Hepatocyte (in vitro differentiated cells): ENCODE results near the gene SPACA1. TPM values are rescaled to one million over a fixed set of nuclear protein-coding genes. Genes with fewer than 3 reads are reported as not detected.
A peak's percentile ranks its signal among the peaks of the same experiment; 100 is the strongest.

ENCODE experiments used
- DNase-seq: peaks from one replicate; pipeline ENCODE4 v3.0.0-alpha.2; 2016; ENCODE audit warnings: low spot score
- H2AFZ ChIP-seq: fragments of 200-600 bp; sonication (generic); 2 replicates; pipeline ENCODE4 v1.6.0; 2016; ENCODE audit warnings: antibody characterized with exemption, mild to moderate bottlenecking
- H3K27ac ChIP-seq: fragments of 200-600 bp; sonication (generic); 2 replicates; pipeline ENCODE4 v1.5.1; 2016; ENCODE audit warnings: mild to moderate bottlenecking
- H3K27me3 ChIP-seq: fragments of 200-600 bp; sonication (generic); 2 replicates; pipeline ENCODE4 v1.6.1; 2016
- H3K36me3 ChIP-seq: fragments of 200-600 bp; sonication (generic); replicated peaks from 2 replicates; pipeline ENCODE4 v1.5.1; 2016; ENCODE audit warnings: low read depth; ENCODE audit not compliant: insufficient read depth
- H3K4me1 ChIP-seq: fragments of 200-600 bp; sonication (generic); 2 replicates; pipeline ENCODE4 v1.5.1; 2016; ENCODE audit warnings: mild to moderate bottlenecking, moderate library complexity; ENCODE audit not compliant: insufficient read depth
- H3K4me2 ChIP-seq: fragments of 200-600 bp; sonication (generic); 2 replicates; pipeline ENCODE4 v1.6.0; 2016
- H3K4me3 ChIP-seq: fragments of 200-600 bp; sonication (generic); 2 replicates; pipeline ENCODE4 v1.5.1; 2016; ENCODE audit warnings: mild to moderate bottlenecking
- H3K79me2 ChIP-seq: fragments of 200-600 bp; sonication (generic); 2 replicates; pipeline ENCODE4 v1.6.0; 2017; ENCODE audit warnings: mild to moderate bottlenecking
- H3K9me2 ChIP-seq: fragments of 200-600 bp; sonication (generic); replicated peaks from 2 replicates; pipeline ENCODE4 v1.6.0; 2017; ENCODE audit warnings: mild to moderate bottlenecking; ENCODE audit not compliant: insufficient read depth
- H3K9me3 ChIP-seq: fragments of 200-600 bp; sonication (generic); 2 replicates; pipeline ENCODE4 v1.5.1; 2016; ENCODE audit warnings: low read depth, mild to moderate bottlenecking
- H4K20me1 ChIP-seq: fragments of 200-600 bp; sonication (generic); 2 replicates; pipeline ENCODE4 v1.6.0; 2016; ENCODE audit warnings: mild to moderate bottlenecking; ENCODE audit not compliant: insufficient read depth, poor library complexity, severe bottlenecking
- EZH2 ChIP-seq: fragments of 200-600 bp; sonication (generic); IDR thresholded peaks from 2 replicates; pipeline ENCODE4 v1.6.1; 2016; ENCODE audit warnings: antibody characterized with exemption, mild to moderate bottlenecking, borderline replicate concordance
- EZH2phosphoT487 ChIP-seq: fragments of 200-600 bp; sonication (generic); IDR thresholded peaks from one replicate; pipeline ENCODE4 v1.6.1; 2018; ENCODE audit warnings: antibody characterized with exemption, mild to moderate bottlenecking, low read depth, moderate library complexity; ENCODE audit not compliant: unreplicated experiment, severe bottlenecking
- WGBS: methylation state at CpG from one replicate; pipeline ENCODE4 v1.1.6; 2016; ENCODE audit warnings: low lambda C conversion rate; ENCODE audit errors: missing lambda C conversion rate; 5-methylcytosine and 5-hydroxymethylcytosine counted together
- polyA plus RNA-seq: library from polyadenylated mRNA; unstranded; fragments of >200 nt; fragmentation: Nextera tagmentation; extraction: Ambion mirVana; gene quantifications from 2 replicates; pipeline ENCODE4 v1.2.1, GENCODE V29; 2016
- total RNA-seq: library from RNA; depleted of rRNA; stranded (reverse); fragments of >200 nt; gene quantifications from 2 replicates; pipeline ENCODE4 v1.2.3, GENCODE V29; 2014
- TF ChIP-seq, protein P1 (sequence below): fragments of 200-600 bp; sonication (generic); IDR thresholded peaks from 2 replicates; pipeline ENCODE4 v1.5.1; 2016; ENCODE audit warnings: antibody characterized with exemption, mild to moderate bottlenecking; ENCODE audit not compliant: poor library complexity

The SPACA1 gene
- total and polyA plus RNA-seq, 2 experiments from 2014 or later: not detected

DNA sequence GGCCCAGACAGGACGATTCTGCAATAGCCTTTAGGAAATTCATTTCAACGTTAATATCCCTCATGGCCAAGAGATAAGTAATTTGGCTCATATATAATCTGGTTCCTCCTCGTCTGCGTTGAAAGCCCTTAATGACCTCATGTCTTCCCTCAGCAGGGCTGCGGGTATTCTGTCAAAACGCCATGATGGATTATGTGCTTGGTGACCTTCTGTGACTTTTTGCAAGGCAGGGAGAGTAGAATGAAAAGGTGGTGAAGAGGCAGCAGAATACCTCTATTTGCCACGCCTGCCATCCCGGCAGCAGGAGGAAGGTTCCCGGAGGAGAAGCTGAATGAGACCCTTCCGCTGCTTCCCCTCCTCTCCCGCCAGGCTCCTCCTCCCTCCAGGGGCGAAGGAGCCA is 41.1 kb upstream of the SPACA1 start:
- Histone ChIP-seq H3K9me2 (no peaks in the 10 kb centered on the region), H3K79me2 (no peaks in the 10 kb centered on the region), H4K20me1 (no peaks in the 10 kb centered on the region), H3K36me3 (no peaks in the 10 kb centered on the region), H3K27me3 (no peaks in the 10 kb centered on the region), H3K9me3 (no peaks in the 10 kb centered on the region), H3K27ac (no peak overlapping the region), H3K4me3 (no peak overlapping the region), H3K4me2 (no peak overlapping the region), H2AFZ (no peak overlapping the region), H3K4me1 (no peaks in the 10 kb centered on the region)
- DNase-seq: no peak
- WGBS: 71% methylated on average over 12 of the region's 12 CpGs
- TF ChIP-seq, protein P1, sequence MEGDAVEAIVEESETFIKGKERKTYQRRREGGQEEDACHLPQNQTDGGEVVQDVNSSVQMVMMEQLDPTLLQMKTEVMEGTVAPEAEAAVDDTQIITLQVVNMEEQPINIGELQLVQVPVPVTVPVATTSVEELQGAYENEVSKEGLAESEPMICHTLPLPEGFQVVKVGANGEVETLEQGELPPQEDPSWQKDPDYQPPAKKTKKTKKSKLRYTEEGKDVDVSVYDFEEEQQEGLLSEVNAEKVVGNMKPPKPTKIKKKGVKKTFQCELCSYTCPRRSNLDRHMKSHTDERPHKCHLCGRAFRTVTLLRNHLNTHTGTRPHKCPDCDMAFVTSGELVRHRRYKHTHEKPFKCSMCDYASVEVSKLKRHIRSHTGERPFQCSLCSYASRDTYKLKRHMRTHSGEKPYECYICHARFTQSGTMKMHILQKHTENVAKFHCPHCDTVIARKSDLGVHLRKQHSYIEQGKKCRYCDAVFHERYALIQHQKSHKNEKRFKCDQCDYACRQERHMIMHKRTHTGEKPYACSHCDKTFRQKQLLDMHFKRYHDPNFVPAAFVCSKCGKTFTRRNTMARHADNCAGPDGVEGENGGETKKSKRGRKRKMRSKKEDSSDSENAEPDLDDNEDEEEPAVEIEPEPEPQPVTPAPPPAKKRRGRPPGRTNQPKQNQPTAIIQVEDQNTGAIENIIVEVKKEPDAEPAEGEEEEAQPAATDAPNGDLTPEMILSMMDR: no peak
- TF ChIP-seq EZH2phosphoT487 (no peak), EZH2 (no peak)

- Histone ChIP-seq H3K9me2 (no peaks in the 10 kb centered on the region), H3K4me3 (no peak overlapping the region), H3K4me2 (peak overlapping the region; percentile 53), H3K9me3 (no peaks in the 10 kb centered on the region), H3K36me3 (no peaks in the 10 kb centered on the region), H2AFZ (peak overlapping the region; percentile 20), H3K4me1 (no peaks in the 10 kb centered on the region), H3K27ac (peak overlapping the region; percentile 50), H4K20me1 (no peaks in the 10 kb centered on the region), H3K27me3 (no peaks in the 10 kb centered on the region), H3K79me2 (no peaks in the 10 kb centered on the region)
- no peak for DNase-seq
- 62% methylated on average over 4 of the region's 4 CpGs for WGBS
- no peak for TF ChIP-seq EZH2phosphoT487
- TF ChIP-seq, protein P1: no peak
- TF ChIP-seq EZH2: no peak
Measured at GRCh38 chr6:88008411-88008810, 39.2 kb upstream of the SPACA1 start.

GRCh38 chr6:88008831-88009231 is 38.8 kb upstream of the SPACA1 start:
- DNase-seq: no peak
- Histone ChIP-seq H3K9me2 (no peaks in the 10 kb centered on the region), H3K27me3 (no peaks in the 10 kb centered on the region), H3K9me3 (no peaks in the 10 kb centered on the region), H3K4me1 (no peaks in the 10 kb centered on the region), H4K20me1 (no peaks in the 10 kb centered on the region), H3K4me2 (peak overlapping the region; percentile 53), H3K36me3 (no peaks in the 10 kb centered on the region), H3K27ac (no peak overlapping the region), H3K79me2 (no peaks in the 10 kb centered on the region), H3K4me3 (no peak overlapping the region), H2AFZ (peak overlapping the region; percentile 20)
- TF ChIP-seq EZH2phosphoT487: no peak
- TF ChIP-seq, protein P1: no peak
- TF ChIP-seq EZH2: no peak
- WGBS: 35% methylated on average over 2 of the region's 2 CpGs

DNA sequence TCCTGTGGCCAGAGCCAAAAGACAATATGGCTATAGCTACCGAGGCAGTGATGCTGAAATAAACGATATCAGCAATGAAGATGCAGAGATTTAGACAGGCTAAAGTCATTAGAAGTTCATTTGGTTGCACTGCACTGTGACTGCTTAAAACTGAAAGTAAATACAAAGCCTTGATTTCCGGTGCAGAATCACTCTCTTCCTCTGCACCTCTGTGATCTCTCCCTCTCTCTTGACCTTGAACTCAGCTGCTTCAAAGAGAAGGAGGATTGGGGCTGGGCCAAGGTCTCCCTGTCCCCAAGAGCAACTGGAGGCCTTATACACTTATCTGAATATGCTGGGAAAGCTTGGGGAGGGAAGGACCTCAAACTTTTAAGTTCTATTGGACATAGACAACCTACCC is 34.6 kb upstream of the SPACA1 start:
- no peak for DNase-seq
- no peak overlapping the region for H2AFZ ChIP-seq
- H3K4me2 ChIP-seq: no peak overlapping the region
- H4K20me1 ChIP-seq: no peaks in the 10 kb centered on the region
- H3K9me3 ChIP-seq: no peaks in the 10 kb centered on the region
- H3K9me2 ChIP-seq: no peaks in the 10 kb centered on the region
- H3K4me1 ChIP-seq: no peaks in the 10 kb centered on the region
- H3K27ac ChIP-seq: no peak overlapping the region
- no peaks in the 10 kb centered on the region for H3K36me3 ChIP-seq
- 75% methylated on average over 3 of the region's 3 CpGs for WGBS
- H3K79me2 ChIP-seq: no peaks in the 10 kb centered on the region
- H3K27me3 ChIP-seq: no peaks in the 10 kb centered on the region
- no peak for TF ChIP-seq EZH2
- TF ChIP-seq EZH2phosphoT487: no peak
- TF ChIP-seq, protein P1: no peak
- no peak overlapping the region for H3K4me3 ChIP-seq
